ENCODE measurements around the gene VAT1. TPM values are rescaled to one million over a fixed set of nuclear protein-coding genes. Genes with fewer than 3 reads are reported as not detected.
A peak's percentile ranks its signal among the peaks of the same experiment; 100 is the strongest.
"Not testable (repeated sequence)": the region's sequence is repeated elsewhere in the genome, so short reads cannot be mapped to it uniquely, and the experiment has no call there.

VAT1 gene
- 57.9 and 69.3 TPM in 2 replicates for total RNA-seq (2014; rRNA removed; shearing (Covaris generic))

DNA sequence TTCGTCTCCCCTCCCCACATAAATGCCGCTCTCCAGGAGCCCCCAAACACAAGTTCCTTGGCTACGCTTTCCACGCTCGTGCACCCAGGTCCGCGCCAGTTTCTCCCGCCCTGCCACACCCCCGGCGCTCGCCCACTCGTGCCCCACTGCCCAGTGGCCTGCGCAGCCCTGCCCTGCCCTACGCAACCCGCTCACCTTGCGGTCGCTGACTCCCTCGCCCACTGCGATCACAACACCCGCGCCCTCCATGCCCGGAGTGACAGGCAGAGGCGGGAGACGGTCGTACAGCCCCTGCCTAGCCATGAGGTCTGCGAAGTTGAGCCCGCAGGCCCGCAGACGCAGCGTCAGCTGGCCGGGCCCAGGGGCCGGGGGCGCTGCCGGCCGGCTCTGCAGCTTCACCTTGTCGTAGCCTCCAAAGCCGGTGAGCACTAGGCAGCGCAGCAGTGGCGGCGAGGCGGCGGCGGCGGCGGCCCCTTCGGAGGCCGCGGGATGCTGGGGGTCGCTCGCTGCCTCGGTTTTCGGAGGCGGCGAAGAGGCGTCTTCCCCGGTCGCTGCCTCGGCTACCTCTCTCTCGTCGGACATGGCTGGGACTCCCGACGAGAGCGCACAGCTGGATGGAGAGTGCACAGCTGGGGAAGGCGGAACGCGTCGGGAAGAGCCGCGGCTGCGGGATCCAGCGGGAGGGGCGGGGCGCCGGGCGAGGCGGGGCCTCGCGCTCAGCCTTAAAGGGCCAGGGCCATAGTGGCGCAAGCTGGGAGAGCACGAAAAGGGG lies at the start of gene VAT1:
Gene VAT1 (minus strand): TSS at position 645 of the 772 bp plus-strand sequence. CDS start 63 bp downstream, at position 582.
- peak; percentile 82 for DNase-seq (ENCODE audit: low read depth)

DNA sequence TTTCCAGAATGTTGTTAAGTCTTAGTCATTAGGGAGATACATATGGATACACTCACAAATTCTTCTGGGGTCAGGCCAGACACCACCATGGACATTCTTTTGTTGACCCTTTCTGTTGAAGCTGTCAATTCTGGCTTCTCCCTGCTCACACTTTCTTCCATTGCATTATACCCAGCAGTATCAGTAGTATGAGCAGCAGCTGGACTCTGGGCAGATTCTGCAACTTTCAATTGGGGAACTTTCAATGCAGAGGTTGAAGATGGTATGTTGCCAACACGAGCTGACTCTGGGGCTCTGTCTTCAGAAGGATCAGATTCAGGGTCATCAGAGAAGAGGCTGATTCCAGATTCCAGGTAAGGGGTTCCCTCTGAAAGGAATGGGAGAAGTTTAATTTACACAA lies 48.7 kb upstream of the VAT1 start:
- no peak for DNase-seq (ENCODE audit: low read depth)

DNA sequence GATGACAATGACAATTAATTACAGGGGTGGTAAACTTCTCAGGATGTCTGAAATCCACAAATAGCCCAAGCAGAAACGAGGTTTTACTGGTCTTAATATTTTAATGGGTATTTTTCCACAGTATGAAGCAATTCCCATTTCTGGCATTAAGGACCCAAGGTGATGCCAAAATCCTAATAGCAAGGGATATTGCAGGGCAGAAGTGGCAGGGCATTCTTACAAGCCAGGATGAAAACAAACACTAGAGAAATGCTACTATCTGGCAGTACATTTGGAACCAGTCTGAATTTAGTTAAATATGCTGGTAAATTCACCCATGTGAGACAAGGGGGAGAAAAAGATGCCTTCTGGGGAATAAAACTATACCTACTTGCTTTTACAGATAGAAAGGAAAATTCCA lies 48.1 kb upstream of the VAT1 start:
- DNase-seq (ENCODE audit: low read depth): no peak

DNA sequence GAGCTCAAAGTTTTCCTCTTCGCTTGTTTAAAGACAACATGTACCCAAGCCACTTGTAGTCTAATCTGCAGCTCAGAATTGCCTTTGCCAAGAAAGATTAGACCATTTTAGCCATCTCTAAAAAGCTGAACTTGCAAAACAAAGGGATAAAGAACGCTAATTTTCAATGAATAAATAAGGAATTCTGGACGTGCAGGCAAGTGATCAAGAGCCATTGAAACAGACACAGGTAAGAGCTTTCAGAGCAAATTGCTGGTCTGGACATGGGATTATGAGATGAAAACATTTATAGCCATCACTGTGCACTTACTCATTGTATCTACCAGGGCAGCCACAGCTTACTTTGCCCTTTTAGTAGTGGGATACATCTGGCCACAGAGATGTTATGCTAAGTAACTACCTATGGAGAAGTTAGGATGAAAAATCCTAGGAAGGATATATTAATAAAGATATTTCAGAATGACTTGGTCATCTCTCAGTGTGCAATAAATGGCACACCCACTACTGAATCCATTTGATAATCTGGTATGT lies 47.2 kb upstream of the VAT1 start:
- no peak for DNase-seq (ENCODE audit: low read depth)

DNA sequence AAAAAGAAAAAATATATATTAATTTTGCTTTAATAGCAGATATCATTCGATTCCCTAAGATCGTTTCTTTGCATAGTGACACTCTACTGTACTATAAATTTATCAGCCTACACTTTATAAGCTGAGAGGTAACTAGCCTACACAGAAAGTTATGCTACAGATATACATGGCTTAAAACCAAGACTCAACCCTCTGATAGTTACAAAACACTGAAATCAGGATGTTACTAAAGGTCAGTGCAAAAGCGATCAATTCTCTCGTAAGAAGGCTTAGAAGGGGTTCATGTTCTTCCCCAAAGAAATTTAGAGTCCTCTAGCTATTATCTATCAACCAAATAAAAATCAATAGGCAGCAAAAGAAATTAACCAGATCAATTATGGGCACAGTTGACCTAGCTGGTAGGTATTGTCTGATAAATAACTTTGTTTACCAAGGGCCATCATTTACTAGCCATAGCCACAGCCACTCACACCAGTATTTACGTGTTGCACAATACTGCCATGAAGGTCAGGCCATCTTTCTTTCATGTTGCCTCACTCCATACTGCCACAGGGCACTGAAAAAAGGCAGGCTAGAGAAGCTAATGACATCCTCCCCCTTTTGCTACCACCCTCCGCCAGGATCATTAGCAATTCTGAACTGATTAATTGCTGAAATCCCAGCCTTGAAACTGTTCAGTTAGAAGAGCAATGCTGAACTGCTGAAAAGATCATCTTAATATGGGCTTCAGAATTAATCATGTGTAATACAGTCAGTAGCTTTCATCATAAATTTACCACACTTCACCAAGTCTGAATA lies 46.6 kb upstream of the VAT1 start:
- no peak for DNase-seq (ENCODE audit: low read depth)

DNA sequence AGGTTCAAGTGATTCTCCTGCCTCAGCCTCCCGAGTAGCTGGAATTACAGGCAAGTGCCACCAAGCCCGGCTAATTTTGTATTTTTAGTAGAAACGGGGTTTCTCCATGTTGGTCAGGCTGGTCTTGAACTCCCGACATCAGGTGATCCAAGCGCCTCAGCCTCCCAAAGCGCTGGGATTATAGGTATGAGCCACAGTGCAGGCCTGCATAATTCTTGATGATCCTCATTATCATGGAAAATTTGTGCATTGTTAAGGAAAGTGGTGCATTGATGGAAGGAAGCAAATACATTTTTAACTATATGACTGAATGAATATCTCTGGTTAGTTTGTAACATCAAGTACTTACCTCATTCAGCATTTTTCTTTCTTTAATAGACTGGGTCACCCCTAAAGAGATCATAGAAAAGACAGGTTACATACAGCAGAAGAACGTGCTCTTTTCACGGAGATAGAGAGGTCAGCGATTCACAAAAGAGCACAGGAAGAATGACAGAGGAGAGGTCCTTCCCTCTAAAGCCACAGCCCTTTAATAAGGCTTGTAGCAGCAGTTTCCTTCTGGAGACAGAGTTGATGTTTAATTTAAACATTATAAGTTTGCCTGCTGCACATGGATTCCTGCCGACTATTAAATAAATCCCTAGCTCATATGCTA lies 40.9 kb upstream of the VAT1 start:
- DNase-seq (ENCODE audit: low read depth): no peak

DNA sequence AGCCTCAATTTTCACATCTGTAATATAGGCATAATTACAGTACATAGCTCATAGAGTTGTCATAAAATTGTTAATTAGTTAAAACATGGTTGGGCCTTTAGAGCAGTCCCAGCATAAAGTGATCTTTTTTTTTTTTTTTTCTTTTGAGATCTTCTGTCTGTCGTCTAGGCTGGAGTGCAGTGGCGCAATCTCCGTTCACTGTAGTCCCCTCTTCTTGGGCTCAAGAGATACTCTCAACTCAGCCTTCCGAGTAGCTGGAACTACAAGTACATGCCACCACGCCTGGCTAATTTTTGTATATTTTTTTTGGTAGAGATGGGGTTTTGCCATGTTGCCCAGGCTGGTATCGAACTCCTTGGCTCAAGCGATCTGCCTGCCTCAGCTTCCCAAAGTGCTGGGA lies 33.9 kb upstream of the VAT1 start:
- DNase-seq (ENCODE audit: low read depth): no peak

DNA sequence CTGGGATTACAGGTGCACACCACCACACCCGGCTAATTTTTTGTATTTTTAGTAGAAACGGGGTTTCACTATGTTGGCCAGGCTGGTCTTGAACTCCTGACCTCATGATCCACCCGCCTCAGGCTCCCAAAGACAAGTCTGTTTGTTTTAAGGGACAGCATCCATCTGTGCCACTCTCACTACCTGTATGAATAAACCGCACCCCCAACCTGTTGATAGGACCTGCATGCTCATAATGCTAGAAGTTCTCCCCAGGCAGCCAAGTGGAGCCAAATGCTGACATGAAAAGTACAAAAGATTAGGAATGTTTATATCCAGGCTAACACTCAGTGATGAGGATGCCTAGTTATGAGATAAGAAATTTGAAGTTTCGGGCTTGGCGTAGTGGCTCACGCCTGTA lies 30.8 kb upstream of the VAT1 start:
- DNase-seq (ENCODE audit: low read depth): not testable (repeated sequence)

DNA sequence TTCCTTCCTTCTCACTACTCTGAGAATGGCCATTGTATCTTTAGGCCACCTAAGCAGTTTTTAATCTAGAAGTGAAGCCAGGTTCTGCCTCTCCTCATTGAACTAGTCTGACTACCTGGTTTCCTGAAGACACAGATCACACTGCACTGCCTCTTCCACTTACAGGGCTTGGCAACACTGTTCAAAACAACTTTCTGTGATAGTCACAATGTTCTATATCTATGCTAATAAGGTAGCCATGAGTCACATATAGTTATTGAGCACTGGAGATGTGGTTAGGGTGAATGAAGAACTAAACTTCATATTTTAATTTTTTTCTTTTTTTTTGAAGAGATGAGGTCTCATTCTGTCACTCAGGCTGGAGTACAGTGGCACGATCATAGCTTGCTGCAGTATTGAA lies 29.8 kb upstream of the VAT1 start:
- no peak for DNase-seq (ENCODE audit: low read depth)

DNA sequence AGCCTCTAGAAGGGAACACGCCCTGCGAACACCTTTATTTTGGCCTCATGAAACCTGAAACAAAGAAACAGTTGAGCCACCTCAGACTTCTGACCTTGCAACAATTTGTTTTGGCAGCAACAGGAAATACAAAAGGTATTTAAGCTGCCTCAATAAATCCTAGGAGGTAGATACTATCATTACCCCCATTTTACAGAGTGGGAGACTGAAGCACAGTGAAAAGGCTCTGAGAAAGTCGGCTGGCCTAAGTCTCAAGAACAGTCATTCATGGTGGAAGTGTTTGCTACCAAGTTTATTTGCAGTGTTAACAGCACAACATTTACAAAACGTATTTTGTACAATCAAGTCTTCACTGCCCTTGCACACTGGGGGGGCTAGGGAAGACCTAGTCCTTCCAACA lies 21.8 kb upstream of the VAT1 start:
- DNase-seq (ENCODE audit: low read depth): no peak

DNA sequence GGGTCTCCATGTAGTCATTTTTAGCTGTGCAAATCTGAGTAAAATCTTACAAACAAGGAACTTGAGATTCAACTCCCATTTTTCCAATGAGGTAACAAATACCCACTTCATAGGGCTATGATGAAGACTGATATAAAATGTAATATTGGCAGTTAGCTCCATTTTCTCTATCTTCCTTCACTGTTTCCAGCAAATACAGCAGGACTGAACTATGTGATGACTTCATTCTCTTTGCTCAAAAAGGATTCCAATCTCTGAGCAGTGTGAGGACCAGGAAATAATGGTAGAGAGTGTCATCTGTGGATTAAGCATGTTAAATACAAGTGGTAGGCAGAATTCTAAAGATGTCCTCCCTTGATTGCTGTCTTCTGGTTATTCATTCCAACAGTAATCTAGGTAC lies 21.1 kb upstream of the VAT1 start:
- DNase-seq (ENCODE audit: low read depth): no peak

DNA sequence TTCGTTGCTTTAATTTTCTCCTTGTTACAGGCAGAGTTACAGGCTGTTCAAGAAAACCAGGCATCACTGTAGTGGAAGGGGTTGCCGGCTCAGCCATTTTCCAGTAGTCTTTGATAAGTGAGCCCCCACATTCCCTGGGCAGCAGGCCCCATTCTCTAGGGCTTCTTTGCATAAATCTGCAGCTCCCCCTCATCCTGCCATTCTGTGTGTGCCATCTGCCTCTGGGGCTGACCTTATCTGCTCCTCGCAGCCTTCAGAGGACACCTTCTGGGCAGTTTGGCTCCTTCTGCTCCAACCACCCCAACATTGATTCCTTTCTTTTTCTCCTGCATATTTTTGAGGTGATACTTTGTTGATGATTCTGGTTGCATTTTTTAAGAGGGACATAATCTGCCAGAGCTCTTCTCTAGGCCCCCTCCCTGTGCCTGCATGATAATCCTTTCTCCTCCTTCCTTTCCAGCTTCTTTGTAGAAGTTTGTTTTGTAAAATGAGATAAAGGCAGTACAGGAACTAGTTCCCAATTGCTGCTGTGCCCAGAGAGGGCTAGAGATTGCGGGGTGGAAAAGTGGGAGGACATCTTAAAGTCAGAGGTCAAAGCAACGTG lies 19.9 kb upstream of the VAT1 start:
- DNase-seq (ENCODE audit: low read depth): no peak

DNA sequence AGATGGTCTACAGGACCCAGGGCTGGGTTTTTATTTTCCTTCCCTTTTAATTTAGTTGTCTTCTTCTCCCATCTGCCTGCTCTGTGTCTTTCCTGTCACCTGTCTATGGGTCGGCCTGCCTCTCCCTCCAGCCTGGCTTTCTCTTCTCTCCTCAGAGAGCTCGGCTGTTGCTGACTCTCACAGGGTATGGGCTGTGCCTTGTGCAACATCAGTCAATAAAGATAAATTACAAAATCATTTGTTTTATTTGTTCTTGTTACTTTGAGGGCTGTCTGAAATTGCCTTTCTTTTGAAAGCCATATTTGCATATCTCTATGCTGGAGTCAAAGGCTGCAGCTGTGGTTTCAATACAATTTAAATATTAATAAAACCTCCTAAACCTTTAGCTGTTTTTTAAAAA lies 18.5 kb upstream of the VAT1 start:
- no peak for DNase-seq (ENCODE audit: low read depth)

DNA sequence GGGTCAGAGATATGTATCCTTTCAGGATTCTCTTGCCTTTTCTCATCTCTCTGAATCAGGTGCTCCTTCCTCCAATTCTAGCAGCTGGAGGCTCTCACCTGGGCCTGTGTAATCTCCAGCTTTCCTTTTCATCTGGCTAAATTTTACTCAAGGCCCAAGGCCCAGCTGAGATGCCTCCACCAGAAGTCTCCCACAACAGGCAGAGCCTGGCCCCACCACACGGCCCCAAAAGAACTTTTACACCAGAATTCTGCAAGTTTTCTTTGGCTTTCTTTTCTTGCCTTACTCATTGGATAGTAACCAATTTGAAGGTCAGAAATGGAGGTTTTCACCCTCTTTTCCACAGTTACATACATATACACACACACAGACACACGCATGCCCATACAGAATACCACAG lies 17.5 kb upstream of the VAT1 start:
- DNase-seq (ENCODE audit: low read depth): no peak

DNA sequence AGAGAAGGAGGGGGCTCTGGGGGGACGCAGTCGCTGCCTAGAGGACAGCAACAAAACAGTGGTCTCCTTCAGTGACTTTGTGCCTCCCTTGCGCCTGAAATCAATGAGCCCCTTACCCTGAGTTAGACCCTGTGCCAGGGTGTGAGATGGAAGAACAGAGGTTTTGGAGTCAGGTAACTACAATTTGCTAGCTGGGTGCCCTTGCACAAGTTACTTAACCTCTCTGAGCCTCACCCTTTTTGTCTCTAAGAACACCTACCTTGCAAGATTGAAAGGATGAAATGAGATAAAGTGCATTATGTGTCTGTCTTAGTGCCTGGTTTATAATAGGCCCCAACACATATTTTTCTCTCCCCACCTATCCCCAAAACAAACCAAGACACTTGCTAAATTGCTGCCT lies 12.7 kb upstream of the VAT1 start:
- no peak for DNase-seq (ENCODE audit: low read depth)

DNA sequence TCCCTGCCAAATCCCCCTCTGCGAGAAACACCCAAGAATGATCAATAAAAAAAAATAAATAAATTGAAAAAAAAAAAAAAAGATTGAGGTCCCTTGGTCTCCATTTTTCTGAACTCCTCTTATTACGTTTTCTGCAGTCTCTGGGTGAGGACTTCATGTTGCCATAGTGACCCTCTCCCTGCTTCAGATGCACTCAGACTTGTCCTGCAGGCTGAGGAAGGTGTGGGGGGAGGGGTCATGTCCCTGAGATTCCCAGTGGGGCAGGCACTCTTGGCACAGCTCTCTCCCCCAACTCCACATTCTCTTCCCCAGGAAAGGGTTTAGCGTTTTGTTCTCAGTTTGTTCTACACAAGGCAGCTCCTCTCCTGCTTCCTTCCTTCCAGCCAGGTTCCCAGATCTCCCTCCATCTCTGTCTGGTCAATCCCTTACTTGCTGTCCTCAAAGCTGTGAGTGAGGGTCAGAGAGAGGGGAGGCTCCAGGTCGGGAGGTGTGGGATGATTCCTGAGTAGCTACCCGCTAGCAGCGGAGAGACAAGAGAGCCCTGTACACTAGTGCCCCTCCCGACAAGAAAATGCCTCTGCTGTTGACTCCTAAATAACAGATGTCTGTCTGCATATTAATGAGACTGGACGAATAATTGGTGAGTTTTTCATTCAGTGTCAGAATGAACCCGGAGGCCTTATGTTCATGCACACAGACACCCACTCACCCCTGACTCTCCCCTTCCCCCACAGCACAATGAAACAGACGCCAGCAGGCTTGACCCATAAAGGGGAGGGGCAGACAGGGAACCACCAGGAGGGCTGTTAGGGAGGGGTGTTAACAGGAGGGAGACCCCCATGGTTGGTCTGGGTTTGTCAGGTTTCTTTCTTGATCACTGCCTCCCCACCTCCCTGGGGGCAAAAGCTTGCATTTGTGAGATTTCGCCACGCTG lies 12.0 kb upstream of the VAT1 start:
- no peak for DNase-seq (ENCODE audit: low read depth)

DNA sequence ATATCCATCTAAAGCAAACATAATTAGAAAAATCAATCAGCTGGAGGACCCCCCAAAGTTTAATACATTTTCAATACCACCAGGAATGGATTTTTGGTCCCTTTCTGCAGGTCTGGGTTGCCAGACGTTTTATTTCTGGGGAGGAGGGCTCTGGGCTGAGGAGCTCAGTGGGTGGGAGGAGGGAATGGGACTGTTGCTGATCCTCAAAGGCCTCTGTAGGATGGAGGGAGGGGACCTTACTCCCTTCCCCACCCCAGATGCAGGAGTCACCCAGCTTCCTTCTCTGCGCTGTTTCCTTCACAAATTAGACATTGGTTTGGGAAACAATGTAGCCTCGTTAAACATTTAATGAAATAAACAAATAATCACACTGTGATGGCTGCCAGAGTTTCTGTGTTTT lies 9.5 kb upstream of the VAT1 start:
- no peak for DNase-seq (ENCODE audit: low read depth)

DNA sequence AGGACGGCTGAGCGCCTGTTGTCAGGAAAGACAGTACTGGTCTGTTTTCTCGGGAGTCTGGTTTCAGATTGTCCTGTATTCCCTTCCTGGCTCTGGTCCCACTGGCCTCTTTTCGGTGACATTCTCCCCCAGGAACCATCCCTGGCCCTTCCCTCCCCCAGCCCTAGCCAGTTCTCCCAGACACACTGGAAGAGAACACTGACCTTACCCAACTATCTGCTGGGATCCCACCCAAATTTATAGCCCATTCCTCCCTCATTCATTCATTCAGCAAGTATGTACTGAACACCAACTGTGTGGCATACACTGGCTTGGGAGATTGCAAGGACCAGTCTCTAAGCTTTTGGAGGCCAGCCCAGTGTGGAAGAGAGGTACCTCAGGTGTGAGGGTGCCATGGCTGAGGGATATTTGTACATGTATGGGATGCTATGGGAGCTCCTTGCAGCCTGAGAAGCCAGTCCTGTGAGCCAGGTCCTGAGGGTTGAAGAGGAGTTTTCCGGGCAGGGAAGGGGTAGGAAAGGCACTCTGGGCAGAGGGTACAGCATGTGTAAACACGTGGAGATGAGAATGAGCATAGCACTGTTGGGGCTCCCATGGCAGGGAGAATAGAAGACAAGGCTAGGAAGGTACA lies 8.1 kb upstream of the VAT1 start:
- DNase-seq (ENCODE audit: low read depth): no peak

DNA sequence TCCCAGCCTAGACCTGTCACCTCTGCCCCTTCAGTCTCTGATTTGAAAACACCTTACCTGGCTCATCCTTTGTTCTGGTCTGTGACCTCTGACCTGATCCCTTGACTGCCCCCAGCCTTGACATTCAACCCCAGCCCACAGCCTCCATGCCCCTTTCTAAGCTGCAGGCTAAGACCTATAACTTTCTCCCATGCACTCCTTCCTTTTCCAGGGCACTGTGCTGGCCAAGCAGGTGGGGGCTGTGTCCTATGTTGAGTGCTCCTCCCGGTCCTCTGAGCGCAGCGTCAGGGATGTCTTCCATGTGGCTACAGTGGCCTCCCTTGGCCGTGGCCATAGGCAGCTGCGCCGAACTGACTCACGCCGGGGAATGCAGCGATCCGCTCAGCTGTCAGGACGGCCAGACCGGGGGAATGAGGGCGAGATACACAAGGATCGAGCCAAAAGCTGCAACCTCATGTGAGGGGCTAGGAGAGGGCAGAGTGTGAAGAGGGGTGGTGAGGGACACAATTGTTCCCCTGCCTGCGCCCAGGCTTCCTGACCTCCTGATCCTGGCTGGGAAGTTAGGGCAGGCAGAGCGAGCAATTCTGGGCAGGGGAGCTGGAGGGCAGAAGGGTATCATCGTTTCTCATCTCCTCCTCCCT lies 6.2 kb upstream of the VAT1 start:
- no peak for DNase-seq (ENCODE audit: low read depth)

Measured in Daoy (cell line).